HepG2 (cell line): ENCODE measurements around the gene PKP4. TPM values are rescaled to one million over a fixed set of nuclear protein-coding genes. Genes with fewer than 3 reads are reported as not detected.

ENCODE experiments used
- CBX2 ChIP-seq, 2 experiments: fragments of 200-600 bp in 1 of 2; sonication (generic); formaldehyde crosslinking in 1 of 2; IDR thresholded peaks; 2 replicates each; pipeline versions ENCODE4 v1.7.0 to v1.8.1; 2018 to 2022; ENCODE audit warnings: low read depth in 2 of 2, low read length in 1 of 2, mild to moderate bottlenecking in 1 of 2, missing genetic modification reagents in 1 of 2
- CREB1 ChIP-seq, 2 experiments: fragments of 450-650 bp in 1 of 2; IDR thresholded peaks; 2 replicates each; pipeline ENCODE4 v1.6.1; 2016 to 2017; ENCODE audit warnings: control low read depth in 1 of 2, mild to moderate bottlenecking in 1 of 2, missing compliant biosample characterization in 1 of 2, missing genetic modification characterization in 1 of 2
- CREM ChIP-seq, 2 experiments: sonication (generic) in 1 of 2; formaldehyde crosslinking in 1 of 2; IDR thresholded peaks; 2 replicates each; pipeline versions ENCODE4 v1.4.0 to v1.6.1; 2016 to 2020; ENCODE audit warnings: antibody characterized with exemption in 1 of 2, mild to moderate bottlenecking in 1 of 2, missing genetic modification reagents in 1 of 2
- EED ChIP-seq: sonication (generic); formaldehyde crosslinking; IDR thresholded peaks from 2 replicates; pipeline ENCODE4 v1.5.0; 2020; ENCODE audit warnings: mild to moderate bottlenecking, missing genetic modification reagents
- EHMT2 ChIP-seq: fragments of 200-600 bp; sonication (generic); IDR thresholded peaks from 2 replicates; pipeline ENCODE4 v1.7.0; 2017; ENCODE audit warnings: antibody characterized with exemption, low read depth, low read length, borderline replicate concordance
- ETV5 ChIP-seq: IDR thresholded peaks from 2 replicates; pipeline ENCODE4 v1.6.1; 2018; ENCODE audit warnings: missing biosample characterization, missing genetic modification reagents, inconsistent platforms, borderline replicate concordance
- HDAC1 ChIP-seq: sonication (generic); formaldehyde crosslinking; IDR thresholded peaks from 2 replicates; pipeline ENCODE4 v1.5.1; 2020; ENCODE audit warnings: mild to moderate bottlenecking, missing genetic modification reagents
- HDAC2 ChIP-seq: sonication (generic); formaldehyde crosslinking; IDR thresholded peaks from 2 replicates; pipeline ENCODE4 v1.4.0; 2020; ENCODE audit warnings: missing genetic modification reagents
- HNF4A ChIP-seq: sonication (generic); formaldehyde crosslinking; IDR thresholded peaks from 2 replicates; pipeline ENCODE4 v1.4.0; 2020; ENCODE audit warnings: missing genetic modification reagents
- KLF11 ChIP-seq: IDR thresholded peaks from 2 replicates; pipeline ENCODE4 v1.6.1; 2016; ENCODE audit warnings: missing compliant biosample characterization
- KMT2B ChIP-seq: IDR thresholded peaks from 2 replicates; pipeline ENCODE4 v1.6.1; 2016; ENCODE audit warnings: missing genetic modification reagents, missing compliant biosample characterization
- MXD3 ChIP-seq: IDR thresholded peaks from 2 replicates; pipeline ENCODE4 v1.6.1; 2016; ENCODE audit warnings: mild to moderate bottlenecking, missing biosample characterization, missing genetic modification reagents
- MXI1 ChIP-seq: IDR thresholded peaks from 3 replicates; pipeline ENCODE4 v1.6.1; 2012; ENCODE audit warnings: low read depth, low read length, inconsistent platforms, borderline replicate concordance
- NBN ChIP-seq: fragments of 450-650 bp; conservative IDR thresholded peaks from 2 replicates; pipeline ENCODE4 v1.6.1; 2017
- NCOA2 ChIP-seq: sonication (generic); formaldehyde crosslinking; IDR thresholded peaks from 2 replicates; pipeline ENCODE4 v1.8.0; 2022; ENCODE audit warnings: inconsistent platforms
- REPIN1 ChIP-seq: sonication (generic); formaldehyde crosslinking; IDR thresholded peaks from 2 replicates; pipeline ENCODE4 v1.8.0; 2022; ENCODE audit warnings: missing genetic modification reagents, low read depth, mild to moderate bottlenecking, borderline replicate concordance
- SAP130 ChIP-seq: IDR thresholded peaks from 2 replicates; pipeline ENCODE4 v1.6.1; 2016; ENCODE audit warnings: low read depth
- SP1 ChIP-seq, 2 experiments: fragments of 450-650 bp in 1 of 2; sonication (generic) in 1 of 2; formaldehyde crosslinking in 1 of 2; IDR thresholded peaks; 2 replicates each; pipeline versions ENCODE4 v1.4.0 to v1.6.1; 2016 to 2020; ENCODE audit warnings: missing genetic modification reagents in 1 of 2
- YEATS2 ChIP-seq: sonication (generic); formaldehyde crosslinking; IDR thresholded peaks from 2 replicates; pipeline ENCODE4 v1.4.0; 2020; ENCODE audit warnings: missing genetic modification reagents, borderline replicate concordance
- ZEB1 ChIP-seq: IDR thresholded peaks from 2 replicates; pipeline ENCODE4 v1.6.1; 2012; ENCODE audit warnings: mild to moderate bottlenecking, low read depth, inconsistent platforms; ENCODE audit not compliant: insufficient replicate concordance
- ZNF24 ChIP-seq: fragments of 450-650 bp; IDR thresholded peaks from 2 replicates; pipeline ENCODE4 v1.6.1; 2017; ENCODE audit warnings: antibody characterized with exemption, mild to moderate bottlenecking
- ZNF639 ChIP-seq: conservative IDR thresholded peaks from 2 replicates; pipeline ENCODE4 v1.6.1; 2018; ENCODE audit warnings: missing genetic modification reagents
- polyA plus RNA-seq, 8 experiments: library from polyadenylated mRNA; depleted of rRNA in 3 of 8; stranded (reverse) in 7 of 8; unstranded in 1 of 8; fragments of >200 nt; fragmentation: Illumina TruSeq in 4 of 8; extraction: Trizol in 4 of 8; gene quantifications; 2 replicates each; pipeline versions ENCODE4 v1.2.1 to v1.2.3, GENCODE V29; 2011 to 2016; ENCODE audit warnings: low read depth in 4 of 8, missing spikeins in 1 of 8, mixed read lengths in 1 of 8; ENCODE audit not compliant: insufficient read depth in 1 of 8
- total RNA-seq, 5 experiments: library from RNA; depleted of rRNA; stranded (reverse); fragments of >200 nt; fragmentation: Illumina TruSeq; extraction: Trizol; gene quantifications; 2 replicates each; pipeline ENCODE4 v1.2.3, GENCODE V29; 2016; ENCODE audit warnings: low read depth in 1 of 5
- TF ChIP-seq, protein P1 (sequence below): sonication (generic); formaldehyde crosslinking; conservative IDR thresholded peaks from 2 replicates; pipeline ENCODE4 v1.4.0; 2020; ENCODE audit warnings: missing genetic modification reagents
- TF ChIP-seq, protein P2 (sequence below): sonication (generic); formaldehyde crosslinking; conservative IDR thresholded peaks from 2 replicates; pipeline ENCODE4 v1.4.0; 2020; ENCODE audit warnings: missing genetic modification reagents

Gene PKP4
- total and polyA plus RNA-seq, 2 of the 13 experiments (the other 11 are each of a cell fraction or from before 2014, with no cell fraction given): 80.9 to 90.5 TPM

DNA sequence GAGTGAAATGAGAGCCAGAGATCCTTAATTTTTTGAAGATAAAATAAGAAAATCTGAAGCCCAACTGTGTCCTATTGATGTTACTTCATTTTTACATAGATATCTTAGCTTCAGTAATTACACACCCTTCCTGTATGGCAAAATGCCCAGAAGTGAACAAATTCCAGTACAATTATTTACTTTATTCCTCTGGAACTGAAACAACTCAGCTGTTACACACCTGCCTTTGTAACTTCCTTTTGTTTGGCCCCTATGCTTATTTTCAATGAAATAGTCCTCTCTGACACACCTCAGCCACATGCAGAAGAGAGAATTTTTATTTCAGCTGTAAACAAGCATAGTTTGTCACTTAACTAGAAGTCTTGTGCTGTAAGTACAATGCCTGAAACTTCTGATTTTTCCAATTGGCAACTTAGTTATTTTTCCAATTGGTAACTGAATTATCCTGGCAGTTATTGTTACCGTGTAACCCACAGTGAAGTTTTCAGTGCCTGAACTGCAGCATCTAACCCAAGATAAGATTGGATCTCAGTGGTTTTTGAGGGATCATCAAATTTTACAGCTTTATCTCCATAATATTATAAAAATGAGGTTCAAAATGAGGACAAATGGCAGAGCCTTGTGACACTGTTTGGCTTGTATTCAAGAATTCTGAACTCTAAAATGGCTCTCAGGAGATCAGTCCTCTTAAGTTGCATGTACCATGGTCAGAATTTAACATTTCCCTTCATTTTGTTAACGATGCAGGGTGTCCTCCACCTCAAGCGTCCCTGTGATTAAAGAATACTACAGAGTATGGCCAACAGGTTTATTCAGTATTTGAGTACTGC, 82.6 kb downstream of the PKP4 start (continued):
- TF ChIP-seq ZNF639 (CRISPR knock-in tag): no peak
- TF ChIP-seq HDAC1 (CRISPR knock-in tag): 0 out of 2 replicates have a peak, but pooled peaks have one; percentile 32
- peak; percentile 48; the same call in 1 of the 2 replicates for TF ChIP-seq NCOA2 (CRISPR knock-in tag)
- TF ChIP-seq YEATS2 (CRISPR knock-in tag): no peak
- TF ChIP-seq SAP130 (CRISPR knock-in tag): peak; percentile 85
- TF ChIP-seq CREM (IDR thresholded peaks at IDR 0.05): peak; percentile 37; the same call in 1 of the 2 replicates
- TF ChIP-seq CREM (CRISPR knock-in tag; IDR thresholded peaks at IDR 0.05): no peak
- peak; percentile 33; the same call in 1 of the 2 replicates for TF ChIP-seq EHMT2
- no peak for TF ChIP-seq REPIN1 (CRISPR knock-in tag)
- no peak for TF ChIP-seq EED (CRISPR knock-in tag)
- no peak for TF ChIP-seq SP1 (IDR thresholded peaks at IDR 0.05)
- TF ChIP-seq SP1 (CRISPR knock-in tag; IDR thresholded peaks at IDR 0.05): no peak
- peak; percentile 59; the same call in 1 of the 2 replicates for TF ChIP-seq HDAC2 (CRISPR knock-in tag)
- 0 out of 2 replicates have a peak, but pooled peaks have one; percentile 41 for TF ChIP-seq KMT2B (CRISPR knock-in tag)
- TF ChIP-seq ZEB1: peak; percentile 54
- TF ChIP-seq ZNF24: no peak
- TF ChIP-seq NBN: no peak
- peak; percentile 44; the same call in 1 of the 3 replicates for TF ChIP-seq MXI1
- TF ChIP-seq CBX2 (IDR thresholded peaks at IDR 0.05; ENCODE audit: low read depth, low read length): no peak
- TF ChIP-seq CBX2 (CRISPR knock-in tag; IDR thresholded peaks at IDR 0.05; ENCODE audit: low read depth): no peak
- TF ChIP-seq HNF4A (CRISPR knock-in tag): 0 out of 2 replicates have a peak, but pooled peaks have one; percentile 6
- TF ChIP-seq CREB1 (IDR thresholded peaks at IDR 0.05): no peak
- peak; percentile 43; the same call in 1 of the 2 replicates for TF ChIP-seq CREB1 (CRISPR knock-in tag; IDR thresholded peaks at IDR 0.05)
- TF ChIP-seq, protein P1, sequence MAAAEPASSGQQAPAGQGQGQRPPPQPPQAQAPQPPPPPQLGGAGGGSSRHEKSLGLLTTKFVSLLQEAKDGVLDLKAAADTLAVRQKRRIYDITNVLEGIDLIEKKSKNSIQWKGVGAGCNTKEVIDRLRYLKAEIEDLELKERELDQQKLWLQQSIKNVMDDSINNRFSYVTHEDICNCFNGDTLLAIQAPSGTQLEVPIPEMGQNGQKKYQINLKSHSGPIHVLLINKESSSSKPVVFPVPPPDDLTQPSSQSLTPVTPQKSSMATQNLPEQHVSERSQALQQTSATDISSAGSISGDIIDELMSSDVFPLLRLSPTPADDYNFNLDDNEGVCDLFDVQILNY (CRISPR knock-in tag): no peak
- TF ChIP-seq ETV5 (CRISPR knock-in tag): peak; percentile 70; the same call in 1 of the 2 replicates
- no peak for TF ChIP-seq MXD3 (CRISPR knock-in tag)
- TF ChIP-seq KLF11 (CRISPR knock-in tag): no peak
- TF ChIP-seq, protein P2, sequence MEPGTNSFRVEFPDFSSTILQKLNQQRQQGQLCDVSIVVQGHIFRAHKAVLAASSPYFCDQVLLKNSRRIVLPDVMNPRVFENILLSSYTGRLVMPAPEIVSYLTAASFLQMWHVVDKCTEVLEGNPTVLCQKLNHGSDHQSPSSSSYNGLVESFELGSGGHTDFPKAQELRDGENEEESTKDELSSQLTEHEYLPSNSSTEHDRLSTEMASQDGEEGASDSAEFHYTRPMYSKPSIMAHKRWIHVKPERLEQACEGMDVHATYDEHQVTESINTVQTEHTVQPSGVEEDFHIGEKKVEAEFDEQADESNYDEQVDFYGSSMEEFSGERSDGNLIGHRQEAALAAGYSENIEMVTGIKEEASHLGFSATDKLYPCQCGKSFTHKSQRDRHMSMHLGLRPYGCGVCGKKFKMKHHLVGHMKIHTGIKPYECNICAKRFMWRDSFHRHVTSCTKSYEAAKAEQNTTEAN (CRISPR knock-in tag): peak; percentile 100
